Iris pigment epithelial cell (primary cell): ENCODE measurements around the gene MGMT.

ENCODE experiments used
- DNase-seq: peaks from one replicate; pipeline ENCODE4 v3.0.0-alpha.2; 2011; ENCODE audit warnings: low read depth

Gene MGMT

GRCh38 chr10:129760416-129760815 is 293.4 kb downstream of the MGMT start:
- no peak for DNase-seq

DNA sequence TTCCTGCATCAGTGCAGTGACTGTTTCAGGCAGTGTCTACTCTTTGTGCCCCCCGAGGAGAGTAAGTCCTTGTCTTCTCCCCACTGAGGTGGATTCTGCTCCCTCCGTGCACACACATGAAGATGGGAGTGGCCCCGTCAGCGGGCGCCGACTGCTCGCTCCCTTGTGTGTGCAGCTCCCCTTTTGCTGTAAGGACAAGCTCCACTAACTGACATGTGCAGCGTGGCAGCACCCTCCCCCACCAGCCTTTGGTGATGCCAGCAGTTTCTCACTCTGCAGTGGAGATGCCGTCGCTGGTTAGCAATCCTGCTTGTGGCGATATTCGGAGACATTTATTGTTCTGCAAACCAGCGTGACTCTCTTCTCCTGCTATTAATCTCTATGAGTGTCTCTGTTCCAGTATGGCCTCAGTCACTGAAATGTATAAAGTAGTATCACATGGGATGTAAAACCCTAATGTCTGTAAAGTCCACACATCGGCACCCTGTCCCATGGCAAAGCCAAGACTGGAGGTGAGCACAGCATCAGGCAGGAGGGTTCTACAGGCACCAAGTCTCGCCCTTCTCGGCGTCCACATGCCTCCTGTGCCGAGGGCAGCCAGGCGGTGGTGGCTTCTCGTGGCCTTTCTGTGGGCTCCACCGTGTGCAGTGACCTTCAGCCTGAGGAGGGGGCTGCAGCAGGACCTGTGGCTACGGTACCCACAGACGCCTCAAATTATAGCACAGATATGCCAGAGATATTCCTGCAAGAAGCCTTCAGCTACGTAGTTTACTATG is 294.3 kb downstream of the MGMT start:
- DNase-seq = no peak

GRCh38 chr10:129761981-129762956 is 295.2 kb downstream of the MGMT start:
- no peak for DNase-seq

DNA sequence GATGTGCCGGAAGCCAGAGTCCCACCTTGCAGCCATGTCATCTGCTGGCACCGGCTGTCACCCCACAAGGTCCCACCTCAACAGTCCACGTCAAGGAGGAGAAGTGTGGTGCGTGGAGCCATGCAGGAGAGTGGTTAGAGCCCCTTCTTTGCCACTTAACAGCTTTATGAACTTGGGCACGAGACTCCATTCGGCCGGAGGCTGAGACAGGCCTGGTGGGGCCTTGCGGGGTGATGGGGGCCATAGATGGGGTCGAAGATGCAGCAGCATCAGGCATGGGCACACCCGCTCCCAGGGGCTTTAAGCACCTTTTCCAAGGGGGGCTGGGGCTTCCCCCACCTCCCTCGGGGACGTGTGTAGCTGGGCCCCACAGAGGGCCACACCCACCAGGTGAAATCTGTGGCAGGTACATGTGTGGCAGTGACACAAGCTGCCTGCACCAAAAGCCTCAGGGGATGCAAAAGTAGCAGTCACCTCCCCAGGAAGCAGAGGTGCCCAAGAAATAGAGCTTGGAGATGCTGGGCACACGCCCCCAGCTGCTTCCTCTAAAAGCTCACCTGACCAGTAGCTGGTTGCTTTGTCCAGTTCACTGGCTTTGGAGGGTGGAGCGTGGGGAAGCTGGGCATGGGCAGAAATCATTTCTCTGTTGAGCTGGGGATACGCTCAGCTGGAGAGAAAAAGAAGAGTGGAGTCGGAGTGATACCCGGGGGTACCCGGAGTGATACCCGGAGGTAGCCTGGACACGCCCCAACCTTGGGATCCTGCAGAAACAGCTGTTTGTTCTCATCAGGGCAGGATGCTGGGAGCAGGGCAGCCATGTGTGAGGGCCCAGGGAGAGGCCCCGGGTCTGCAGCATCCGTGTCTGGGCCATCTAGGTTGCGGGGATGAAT is 297.2 kb downstream of the MGMT start:
- DNase-seq = no peak

DNA sequence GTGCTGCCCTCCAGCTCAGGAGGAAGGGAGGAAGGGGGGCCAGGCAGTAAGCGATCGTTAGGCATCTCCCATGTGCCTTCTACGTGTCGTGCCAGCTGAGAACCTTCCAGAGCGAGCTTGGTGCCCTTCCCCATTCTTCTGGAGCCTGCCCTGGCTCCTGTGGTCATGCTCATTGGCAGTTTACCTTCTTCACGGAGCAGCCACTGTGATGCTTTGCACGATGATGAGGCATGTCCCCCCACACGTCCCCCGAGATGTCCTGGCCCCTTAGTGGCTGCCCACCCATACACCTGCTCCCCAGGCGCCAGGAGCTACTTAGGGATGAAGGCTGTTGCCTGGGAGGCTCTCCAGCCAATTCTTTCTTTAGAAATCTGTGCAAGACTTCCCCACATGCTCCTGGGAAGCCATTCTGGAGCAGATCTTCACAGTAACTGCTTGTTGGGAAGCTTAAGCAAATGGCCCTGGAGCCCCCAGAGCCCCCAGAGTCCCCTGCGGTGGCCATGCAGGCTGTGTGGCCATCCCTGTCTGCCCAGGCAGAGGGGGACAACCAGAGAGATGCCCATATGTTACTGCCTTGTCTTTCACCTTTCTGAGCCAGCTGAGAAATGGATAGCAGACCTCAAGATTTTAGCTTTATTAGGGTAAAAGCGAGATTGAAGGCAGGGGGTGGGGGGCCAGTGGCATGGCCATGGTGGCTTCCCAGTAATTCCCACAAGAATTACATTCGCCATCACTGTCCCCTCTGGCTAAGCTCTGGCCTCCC is 298.0 kb downstream of the MGMT start:
- DNase-seq = no peak

- DNase-seq = no peak
These were observed 298.9 kb downstream of the MGMT start for GRCh38 chr10:129765664-129766550.

DNA sequence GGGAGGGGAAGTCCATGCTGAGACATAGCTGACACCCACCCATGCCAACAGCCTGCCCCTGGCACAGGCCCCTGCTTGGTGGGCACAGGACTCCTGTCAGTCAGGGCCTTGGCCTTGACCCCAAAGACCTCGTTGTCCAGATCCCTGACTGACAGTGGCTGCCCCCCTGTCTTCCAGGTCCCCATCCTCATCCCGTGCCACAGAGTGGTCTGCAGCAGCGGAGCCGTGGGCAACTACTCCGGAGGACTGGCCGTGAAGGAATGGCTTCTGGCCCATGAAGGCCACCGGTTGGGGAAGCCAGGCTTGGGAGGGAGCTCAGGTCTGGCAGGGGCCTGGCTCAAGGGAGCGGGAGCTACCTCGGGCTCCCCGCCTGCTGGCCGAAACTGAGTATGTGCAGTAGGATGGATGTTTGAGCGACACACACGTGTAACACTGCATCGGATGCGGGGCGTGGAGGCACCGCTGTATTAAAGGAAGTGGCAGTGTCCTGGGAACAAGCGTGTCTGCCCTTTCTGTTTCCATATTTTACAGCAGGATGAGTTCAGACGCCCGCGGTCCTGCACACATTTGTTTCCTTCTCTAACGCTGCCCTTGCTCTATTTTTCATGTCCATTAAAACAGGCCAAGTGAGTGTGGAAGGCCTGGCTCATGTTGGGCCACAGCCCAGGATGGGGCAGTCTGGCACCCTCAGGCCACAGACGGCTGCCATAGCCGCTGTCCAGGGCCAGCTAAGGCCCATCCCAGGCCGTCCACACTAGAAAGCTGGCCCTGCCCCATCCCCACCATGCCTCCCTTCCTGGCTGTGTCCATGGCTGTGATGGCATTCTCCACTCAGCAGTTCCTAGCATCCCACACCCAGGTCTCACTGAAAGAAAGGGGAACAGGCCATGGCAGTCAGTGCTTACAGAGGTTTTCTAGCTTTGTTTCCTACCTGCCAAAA is 299.8 kb downstream of the MGMT start:
- no peak for DNase-seq

- no peak for DNase-seq
These were observed 300.7 kb downstream of the MGMT start for GRCh38 chr10:129767751-129768150.

DNA sequence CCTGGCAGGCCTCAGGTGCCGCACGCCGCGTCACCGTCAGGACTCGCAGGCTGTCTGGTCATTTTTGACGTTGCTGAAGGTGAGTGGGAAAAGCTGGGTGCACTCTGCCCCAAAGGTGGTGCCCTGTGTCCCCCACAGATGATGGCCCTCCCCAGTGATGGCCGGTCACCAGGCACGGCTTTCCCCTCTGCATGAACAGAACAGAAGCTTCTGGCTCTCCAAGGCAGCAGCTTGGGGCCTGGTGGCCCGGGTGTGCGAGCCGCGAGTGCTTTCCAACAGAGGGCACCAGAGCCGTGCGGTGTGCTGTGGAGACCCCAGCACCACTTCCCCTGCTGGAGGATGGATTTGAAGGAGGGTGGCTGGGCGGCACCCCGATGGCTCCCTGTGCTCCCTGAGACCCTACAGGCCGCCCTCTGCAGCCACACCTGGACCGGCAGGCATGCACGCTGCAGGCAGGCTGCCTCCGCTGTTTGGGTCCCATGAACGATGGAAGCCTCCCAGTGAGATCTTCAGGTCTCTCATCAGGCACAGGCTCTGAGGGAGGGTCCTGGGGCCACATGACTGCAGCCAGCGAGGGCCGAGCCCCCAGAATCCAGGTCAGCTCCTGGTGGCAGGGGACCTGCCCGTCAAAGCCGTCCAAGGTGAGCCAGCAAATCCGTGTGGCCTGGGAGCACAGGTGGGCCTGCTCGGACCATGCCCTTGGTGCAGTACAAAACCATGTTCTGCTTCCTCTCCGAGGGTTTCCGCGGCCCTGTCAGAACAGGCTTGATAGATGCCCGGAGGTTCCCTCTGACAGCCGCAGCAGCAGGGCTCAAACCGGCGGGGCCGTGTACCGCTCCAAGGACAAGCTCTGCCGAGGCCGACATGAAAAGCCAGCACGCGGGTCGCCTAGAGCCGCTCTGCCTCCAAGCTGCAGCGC is 301.7 kb downstream of the MGMT start:
- no peak for DNase-seq

GRCh38 chr10:129769381-129770116 is 302.5 kb downstream of the MGMT start:
- DNase-seq = no peak

DNA sequence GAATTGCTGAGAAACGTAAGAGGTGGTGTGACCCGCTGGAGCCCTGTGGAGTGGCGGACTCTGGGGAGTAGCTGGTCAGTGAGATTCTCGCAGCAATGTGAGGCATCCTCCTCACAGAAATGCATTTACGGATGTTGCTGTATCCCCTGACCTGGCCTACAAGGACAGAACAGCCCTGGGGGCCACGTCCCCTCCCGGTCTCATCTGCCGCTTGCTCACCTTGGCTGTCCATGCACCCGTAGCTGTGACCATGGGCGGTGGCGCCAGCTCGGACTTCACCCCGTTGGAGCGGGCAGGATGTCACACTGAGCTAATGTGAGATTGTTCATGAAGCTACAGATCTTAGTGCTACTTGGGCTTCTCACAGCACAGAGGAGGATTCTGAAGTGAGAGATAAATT is 303.2 kb downstream of the MGMT start:
- DNase-seq = no peak

GRCh38 chr10:129771024-129771423 is 304.0 kb downstream of the MGMT start:
- DNase-seq = no peak

DNA sequence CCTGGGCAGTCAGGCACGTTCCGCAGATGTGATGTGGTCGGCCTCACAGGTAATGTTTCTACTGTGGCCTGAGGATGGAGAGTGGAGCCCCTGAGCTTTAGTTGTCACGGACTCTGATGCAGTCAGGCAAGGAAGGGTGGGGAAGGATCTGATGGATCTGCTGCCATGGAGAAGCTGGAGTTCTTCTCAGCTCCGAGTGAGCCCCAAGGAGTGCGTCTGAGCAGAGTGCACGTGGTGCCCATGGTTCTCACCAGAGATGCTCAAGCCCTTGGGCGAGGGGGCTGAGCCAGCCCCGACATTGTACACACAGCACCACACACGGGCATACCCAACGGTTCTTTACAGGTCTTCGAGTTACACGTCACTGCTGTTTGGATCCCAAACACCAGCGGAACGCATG is 304.5 kb downstream of the MGMT start:
- DNase-seq = no peak

GRCh38 chr10:129771991-129772431 is 305.0 kb downstream of the MGMT start:
- DNase-seq = no peak

DNA sequence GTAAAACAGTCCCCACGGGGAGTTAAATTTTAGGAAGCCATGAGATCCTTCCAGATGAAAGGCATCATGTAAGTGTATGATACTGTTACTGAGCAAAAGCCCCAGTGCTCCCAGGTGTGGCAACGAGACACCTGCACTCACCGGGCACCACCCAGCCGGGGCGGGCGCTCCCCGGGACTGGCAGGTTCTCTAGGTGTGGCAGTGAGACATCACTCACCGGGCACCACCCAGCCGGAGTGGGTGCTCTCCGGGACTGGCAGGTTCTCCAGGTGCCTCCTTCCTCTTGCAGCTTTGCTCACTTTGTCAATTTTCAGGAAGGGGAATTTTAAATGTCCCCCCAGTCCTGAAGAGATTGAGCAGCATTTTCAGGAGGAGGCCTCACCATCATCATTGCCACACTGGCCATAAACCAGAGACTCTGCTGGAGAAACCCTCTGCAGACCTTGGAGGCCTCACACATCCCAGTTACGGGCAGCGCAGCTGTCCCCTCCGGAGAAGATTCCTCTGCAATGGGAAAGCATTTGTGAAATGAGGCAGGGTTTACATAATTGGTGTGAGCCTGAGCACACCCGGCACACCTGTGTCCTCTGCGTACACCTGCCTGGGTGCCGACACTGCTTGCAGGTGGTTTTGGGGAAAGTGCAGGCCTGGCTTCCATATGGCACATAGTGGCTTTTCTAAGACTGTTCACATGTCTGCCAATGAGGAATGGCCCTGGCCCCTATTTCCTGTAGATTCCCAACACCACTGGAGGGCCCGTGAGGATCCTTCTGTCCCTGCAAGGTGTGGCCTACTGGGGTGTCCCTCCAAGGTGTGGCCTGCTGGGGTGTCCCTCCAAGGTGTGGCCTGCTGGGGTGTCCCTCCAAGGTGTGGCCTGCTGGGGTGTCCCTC is 305.7 kb downstream of the MGMT start:
- DNase-seq = no peak

GRCh38 chr10:129773359-129773990 is 306.4 kb downstream of the MGMT start:
- no peak for DNase-seq
